GM20000 (cell line): ENCODE measurements around the gene ATP6AP1.

Experiments
- DNase-seq: peaks from one replicate; pipeline ENCODE4 v3.0.0; 2012; ENCODE audit warnings: low spot score
- TF ChIP-seq, protein P1 (sequence below): IDR thresholded peaks from 2 replicates; pipeline ENCODE4 v1.5.1; 2012; ENCODE audit warnings: mild to moderate bottlenecking, control low read depth; ENCODE audit errors: extremely low read depth, missing control alignments

Gene ATP6AP1

DNA sequence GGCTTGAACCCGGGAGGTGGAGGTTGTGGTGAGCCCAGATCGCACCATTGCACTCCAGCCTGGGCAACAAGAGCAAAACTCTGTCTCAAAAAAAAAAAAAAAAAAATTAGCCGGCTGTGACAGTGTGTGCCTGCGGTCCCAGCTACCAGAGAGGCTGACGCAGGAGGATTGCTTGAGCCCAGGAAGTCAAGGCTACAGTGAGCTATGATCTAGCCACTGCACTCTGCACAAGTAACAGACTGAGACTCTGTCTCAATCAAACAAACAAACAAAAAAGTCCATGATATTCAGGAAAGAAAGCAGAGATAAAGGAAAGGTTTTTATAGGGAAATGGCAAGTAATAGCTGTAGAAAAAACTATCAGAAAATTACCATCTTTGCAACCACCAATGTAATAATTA, 52.7 kb downstream of the ATP6AP1 start:
- DNase-seq: no peak

DNA sequence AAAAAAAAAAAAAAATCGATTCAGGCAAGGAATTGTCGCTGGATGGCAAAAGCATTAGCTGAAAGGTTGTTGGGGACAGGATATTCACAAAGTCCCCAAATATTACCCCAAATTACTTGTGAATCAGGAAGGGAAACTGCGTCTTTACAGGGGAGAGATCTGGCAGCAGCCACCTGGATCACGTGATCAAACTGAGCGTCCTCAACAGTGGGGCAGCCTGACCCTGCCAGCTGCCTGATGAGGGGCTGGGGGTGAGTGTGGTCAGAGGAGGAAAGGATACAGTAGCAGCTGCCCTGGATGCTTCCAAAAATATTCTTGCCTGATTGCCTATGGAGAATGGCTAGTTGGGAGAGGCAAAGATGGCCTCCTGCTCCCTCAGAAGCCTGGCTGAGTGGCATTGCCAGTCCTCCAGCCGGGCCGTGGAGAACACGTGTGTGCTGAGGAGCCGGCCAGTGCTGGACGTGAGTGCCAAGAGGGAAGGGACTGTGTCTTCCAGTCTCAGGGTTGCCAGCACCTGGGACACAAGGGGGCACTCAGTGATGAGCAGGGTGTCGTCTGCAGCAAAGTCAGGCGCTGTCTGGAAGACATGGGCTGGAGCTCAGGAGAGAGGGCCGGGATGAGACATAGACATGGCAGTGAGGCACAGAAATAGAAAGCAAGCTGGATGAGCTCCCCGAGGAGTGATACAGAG, 53.6 kb downstream of the ATP6AP1 start:
- TF ChIP-seq, protein P1, sequence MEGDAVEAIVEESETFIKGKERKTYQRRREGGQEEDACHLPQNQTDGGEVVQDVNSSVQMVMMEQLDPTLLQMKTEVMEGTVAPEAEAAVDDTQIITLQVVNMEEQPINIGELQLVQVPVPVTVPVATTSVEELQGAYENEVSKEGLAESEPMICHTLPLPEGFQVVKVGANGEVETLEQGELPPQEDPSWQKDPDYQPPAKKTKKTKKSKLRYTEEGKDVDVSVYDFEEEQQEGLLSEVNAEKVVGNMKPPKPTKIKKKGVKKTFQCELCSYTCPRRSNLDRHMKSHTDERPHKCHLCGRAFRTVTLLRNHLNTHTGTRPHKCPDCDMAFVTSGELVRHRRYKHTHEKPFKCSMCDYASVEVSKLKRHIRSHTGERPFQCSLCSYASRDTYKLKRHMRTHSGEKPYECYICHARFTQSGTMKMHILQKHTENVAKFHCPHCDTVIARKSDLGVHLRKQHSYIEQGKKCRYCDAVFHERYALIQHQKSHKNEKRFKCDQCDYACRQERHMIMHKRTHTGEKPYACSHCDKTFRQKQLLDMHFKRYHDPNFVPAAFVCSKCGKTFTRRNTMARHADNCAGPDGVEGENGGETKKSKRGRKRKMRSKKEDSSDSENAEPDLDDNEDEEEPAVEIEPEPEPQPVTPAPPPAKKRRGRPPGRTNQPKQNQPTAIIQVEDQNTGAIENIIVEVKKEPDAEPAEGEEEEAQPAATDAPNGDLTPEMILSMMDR: no peak
- DNase-seq: no peak

More for the DNA sequence above, 52.7 kb downstream of the ATP6AP1 start:
- TF ChIP-seq, protein P1: no peak

DNA sequence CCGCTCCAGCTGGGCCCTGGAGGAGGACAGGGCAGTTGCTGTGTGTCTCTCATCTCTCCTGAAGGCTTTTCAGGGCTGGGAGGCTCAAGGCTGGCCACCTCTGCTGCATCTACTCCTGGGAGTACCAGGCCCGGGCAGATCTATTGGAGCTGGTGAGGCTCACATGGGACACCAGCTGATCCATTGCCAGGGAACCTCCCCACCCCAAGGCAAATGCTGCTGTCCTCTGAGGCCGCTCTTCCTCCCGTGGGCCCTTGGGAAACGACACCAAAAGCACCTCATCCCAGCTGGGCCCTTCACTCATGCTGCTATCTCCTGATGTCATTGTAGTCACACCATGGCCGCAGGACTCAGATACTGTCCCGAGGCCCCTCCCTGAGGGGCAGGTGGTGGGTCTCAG, 54.3 kb downstream of the ATP6AP1 start:
- TF ChIP-seq, protein P1: no peak
- no peak for DNase-seq

DNA sequence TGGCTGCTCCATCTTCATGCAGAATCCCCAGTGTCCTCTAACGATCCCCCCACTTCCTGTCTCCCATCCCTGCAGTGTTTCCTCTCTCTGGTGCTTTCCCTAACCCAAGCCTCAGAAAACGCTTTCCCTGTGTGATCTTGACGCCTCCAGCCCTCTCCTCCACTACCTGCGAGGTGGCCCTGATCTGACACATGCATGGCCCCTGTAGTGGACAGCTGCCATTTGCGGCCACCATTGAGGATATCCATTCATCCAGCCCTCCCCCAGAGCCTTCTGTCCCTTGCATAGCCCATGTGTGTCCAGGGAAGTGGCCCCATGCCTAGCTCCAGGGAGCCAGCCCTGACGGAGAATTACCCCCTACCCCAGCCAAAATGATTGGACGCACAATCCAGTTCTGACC, 54.8 kb downstream of the ATP6AP1 start:
- no peak for DNase-seq
- TF ChIP-seq, protein P1: no peak

DNA sequence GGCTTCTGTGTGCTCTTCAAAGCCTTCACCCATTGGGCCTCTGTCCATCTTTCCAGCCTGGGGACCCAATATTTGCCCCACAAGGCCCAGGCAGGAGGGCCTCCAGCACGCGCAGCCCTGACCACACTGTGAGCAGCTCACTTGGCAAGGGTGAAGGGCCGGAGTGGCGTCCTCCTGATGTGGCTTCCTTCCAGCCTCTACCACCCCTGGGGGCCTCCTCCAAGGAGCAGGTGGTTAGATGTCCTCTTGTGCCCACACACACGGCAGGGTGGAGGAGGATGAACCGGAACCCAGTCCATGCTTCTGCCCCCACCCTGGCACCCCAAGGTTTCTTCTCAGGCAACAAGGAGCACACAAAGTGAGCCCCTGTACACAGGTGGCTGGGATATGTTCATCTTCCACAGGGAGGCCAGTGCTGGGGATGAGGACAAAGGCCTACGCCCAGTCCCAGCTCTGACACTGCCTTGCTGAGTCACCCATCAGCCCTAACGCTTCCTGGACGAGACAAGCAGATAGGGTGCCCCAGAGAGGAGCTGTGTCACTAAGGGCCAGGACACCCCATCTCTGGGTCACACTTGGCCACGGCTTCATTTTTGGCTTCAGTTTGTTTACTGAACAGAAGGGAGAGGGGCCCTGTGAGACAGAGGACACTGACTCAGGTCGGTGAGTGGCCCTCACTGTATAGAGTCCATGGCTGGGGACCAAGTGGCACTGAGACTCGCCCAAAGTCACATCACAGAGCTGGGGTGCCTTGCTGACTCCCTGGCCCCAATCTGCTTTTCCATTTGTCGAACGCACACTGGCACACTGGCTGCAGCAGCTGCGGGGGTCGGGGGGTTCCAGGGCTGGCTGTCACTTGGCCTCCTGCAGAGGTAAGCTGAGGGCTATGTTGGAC, 56.0 kb downstream of the ATP6AP1 start:
- TF ChIP-seq, protein P1: no peak
- no peak for DNase-seq

DNA sequence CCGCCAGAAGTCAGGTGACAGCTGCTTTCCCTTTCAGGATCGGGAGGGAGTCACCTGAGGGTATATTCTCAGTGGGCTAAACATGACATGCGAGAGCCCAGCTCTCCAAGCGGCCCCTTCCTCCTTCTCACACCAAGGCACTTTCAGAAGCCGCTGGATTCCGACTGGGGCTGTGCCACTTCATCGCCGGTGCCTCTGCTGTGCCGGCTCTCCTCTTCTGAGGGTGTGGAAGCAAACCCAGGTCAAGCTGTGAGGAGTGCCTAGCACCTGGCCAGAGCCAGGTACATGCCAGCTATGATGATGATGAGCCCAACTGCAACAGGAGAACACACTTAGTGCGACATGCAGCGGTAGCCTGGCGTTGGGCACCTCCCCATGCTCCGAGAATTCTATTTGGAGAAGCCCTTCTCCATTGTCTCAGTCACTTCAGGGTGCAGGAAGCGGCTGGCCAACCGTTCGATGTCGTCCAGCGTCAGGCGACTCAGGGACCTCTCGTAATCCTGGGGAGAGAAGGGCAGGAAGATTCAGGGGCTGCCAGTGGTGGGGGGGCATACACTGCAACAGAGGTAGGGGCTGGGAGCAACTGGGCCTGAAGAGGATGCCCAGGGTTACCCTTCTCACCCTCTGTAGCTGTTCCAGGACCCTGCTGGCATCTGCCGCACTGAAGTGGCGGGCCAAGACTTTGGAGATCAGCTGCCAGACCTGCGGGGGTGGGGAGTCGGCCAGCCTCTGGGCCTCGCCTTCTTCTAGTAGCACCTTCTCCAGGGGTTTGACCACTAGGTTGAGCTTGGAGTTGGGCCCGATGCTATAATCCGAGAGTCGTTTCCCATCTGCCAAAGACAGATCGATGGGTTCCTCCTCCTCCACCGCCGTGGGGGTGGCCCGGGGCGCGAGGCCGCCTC, 56.9 kb downstream of the ATP6AP1 start:
- DNase-seq: no peak

More for the DNA sequence above, 56.9 kb downstream of the ATP6AP1 start:
- TF ChIP-seq, protein P1: no peak
